HG03039 (cell line): ENCODE results near the gene PRRT1B.

Experiments used
- ATAC-seq: cut with Tn5 transposase; IDR thresholded peaks from one replicate; pipeline ENCODE4 v1.9.1; 2021; ENCODE audit warnings: mild to moderate bottlenecking, moderate library complexity; ENCODE audit not compliant: unreplicated experiment

The PRRT1B gene

GRCh38 chr9:131578731-131579504, 33.6 kb downstream of the PRRT1B start:
- ATAC-seq, result no peak

GRCh38 chr9:131579789-131580211, 34.5 kb downstream of the PRRT1B start:
- no peak for ATAC-seq

- no peak for ATAC-seq
Measured at GRCh38 chr9:131580358-131580757, 35.0 kb downstream of the PRRT1B start.

- ATAC-seq, result no peak
Measured at GRCh38 chr9:131582056-131582455, 36.7 kb downstream of the PRRT1B start.

DNA sequence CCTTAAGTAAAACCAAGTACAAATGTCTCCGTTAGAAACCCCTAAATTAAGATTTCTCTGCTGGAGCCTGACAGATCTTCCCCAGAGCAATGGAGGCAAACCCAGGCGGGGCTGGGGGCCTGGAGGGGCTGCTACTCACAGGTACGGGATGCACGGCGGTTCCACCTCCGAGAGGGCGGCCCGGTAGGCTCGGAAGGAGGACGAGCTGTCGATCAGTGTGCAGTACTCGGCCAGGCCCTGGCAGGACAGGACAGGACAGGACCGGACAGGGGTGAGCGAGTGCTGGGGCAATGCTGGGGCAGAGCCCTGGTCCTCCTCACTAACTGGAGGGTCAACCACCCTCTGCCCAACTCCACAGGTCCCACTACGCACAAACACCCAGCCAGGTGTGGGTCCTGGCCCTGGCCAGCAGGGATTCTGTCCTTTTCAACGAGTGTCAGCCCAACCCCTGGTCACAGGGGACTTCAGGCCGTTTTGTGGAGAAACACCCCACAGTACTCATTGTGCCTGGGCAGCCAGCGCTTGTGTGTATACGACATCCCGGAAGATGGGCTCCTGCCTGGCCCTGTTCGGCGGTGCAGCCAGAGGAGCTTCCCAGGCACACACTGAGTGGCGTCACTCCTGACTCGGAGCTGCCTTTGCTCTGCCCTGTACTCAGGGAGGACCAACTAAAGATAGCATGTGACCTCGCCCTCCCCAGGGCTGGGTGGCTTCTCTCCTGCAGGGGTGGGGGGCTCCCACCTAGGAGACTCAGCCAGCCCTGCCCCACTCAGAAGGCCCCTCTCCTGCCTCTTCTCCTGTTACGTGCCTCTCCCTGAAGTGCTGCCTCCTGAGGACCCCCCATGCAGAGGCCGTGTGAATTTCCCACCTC, 37.4 kb downstream of the PRRT1B start:
- no peak for ATAC-seq

- no peak for ATAC-seq
Measured at GRCh38 chr9:131583337-131583645, 38.0 kb downstream of the PRRT1B start.

DNA sequence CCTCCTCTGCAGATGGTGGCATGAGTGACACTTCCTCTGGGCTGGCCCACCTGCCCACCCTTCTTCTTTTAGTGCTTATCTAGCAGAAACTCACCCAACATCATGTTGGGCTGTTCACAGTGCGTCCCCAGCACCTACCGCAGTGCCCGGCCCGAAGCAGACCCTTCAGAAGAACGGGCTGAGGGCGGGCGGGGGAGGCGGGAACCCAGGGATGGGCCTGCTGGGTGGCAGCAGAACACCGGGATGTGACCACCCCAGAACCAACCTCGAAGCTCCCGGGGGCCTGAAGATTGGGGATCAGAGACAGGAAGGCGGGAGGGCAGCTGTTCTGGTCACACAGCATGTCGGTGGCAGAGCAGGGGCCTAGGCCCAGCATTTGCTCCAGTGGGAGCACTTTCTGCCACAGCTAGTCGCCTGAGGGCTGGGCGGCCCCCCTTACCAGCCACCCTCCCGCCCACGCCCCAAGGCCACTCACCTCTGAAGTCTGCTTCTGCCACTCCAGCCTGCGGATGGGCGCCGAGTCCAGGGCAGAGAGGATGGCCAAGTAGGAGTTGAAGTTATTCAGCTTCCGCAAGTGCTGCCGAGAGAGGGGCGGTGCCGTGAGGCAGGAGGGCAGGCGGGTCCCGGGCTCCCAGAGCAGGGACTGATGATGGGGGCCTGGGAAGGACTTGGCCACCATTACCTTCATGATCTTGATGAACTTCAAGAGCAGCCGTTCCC, 38.7 kb downstream of the PRRT1B start:
- ATAC-seq, result no peak

GRCh38 chr9:131584858-131585257, 39.5 kb downstream of the PRRT1B start:
- no peak for ATAC-seq

DNA sequence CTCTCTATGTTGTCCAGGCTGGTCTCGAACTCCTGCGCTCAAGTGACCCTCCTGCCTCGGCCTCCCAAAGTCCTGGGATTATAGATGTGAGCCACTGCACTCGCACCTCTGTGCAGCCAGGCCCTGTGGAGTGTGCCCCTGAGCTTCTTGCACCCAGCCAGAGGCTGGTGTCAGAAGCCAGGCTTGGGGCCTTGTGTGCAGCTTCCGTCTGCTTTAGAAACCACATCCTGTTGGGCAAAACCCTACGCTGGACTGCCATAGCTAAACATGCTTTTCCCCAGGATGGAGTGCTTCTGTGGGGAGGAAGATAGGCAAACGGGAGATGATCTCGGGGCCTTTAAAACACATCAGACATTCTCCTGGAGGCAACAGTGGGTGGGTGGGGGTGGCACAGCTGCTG, 40.1 kb downstream of the PRRT1B start:
- no peak for ATAC-seq

DNA sequence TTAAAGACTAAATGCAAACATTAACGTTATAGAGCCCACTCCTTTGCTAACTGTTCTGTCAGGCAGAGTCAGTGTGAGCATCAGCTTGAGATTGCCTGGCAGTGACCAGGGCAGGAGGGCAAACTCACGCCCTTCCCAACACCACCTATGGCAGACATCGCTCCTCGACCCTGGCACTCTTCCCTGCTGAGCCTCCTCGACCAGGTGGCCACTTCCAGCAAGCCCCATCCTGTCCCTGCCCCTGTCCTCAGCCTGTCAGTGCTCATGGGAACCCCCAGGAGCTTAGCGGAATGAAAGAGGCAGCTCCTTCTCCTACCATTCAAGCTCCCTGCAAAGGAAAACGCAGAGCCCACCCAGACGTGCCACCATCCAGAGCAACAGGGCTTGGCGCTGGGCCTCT, 42.0 kb downstream of the PRRT1B start:
- no peak for ATAC-seq

- no peak for ATAC-seq
Measured at GRCh38 chr9:131587906-131588305, 42.6 kb downstream of the PRRT1B start.

DNA sequence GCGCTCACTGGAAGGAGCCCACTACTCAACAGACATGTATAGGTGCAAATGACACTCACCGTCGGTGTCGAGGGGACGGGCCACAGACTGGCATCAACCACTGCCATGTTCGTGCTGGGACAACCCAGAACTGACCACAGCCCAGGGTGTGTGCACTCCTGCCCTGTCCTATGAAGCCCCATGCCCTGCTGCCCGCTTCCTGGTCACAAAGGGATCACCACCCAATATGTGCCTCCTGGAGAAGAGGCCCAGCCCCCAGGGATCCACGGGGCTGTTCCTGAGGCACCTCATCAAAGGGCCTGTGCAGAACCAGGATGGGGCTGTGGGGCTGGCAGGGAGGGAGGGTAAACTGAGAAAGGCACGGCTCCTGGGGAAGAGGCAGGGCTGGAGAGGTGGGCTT, 43.1 kb downstream of the PRRT1B start:
- no peak for ATAC-seq

GRCh38 chr9:131589124-131589711, 43.9 kb downstream of the PRRT1B start:
- ATAC-seq, result no peak

- ATAC-seq, result no peak
Measured at GRCh38 chr9:131589993-131590392, 44.7 kb downstream of the PRRT1B start.

GRCh38 chr9:131590449-131590848, 45.1 kb downstream of the PRRT1B start:
- no peak for ATAC-seq

GRCh38 chr9:131590907-131591844, 45.9 kb downstream of the PRRT1B start:
- no peak for ATAC-seq

DNA sequence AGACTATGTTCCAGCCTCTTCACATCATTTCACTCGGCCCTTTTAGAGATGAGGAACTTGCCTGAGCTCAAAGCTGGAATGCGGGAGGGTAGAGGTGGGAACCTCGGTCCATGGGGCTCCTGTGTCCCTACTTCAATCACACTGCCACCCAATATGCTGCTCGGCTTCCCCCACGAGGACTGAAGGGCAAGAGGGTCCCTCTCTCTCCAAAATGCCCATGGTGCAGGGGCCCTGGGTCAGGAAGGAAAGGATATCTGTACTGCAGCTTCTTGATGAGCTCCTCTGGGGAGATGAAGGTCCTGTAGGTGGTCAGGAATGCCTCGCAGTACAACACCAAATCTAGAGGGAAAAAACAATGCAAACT, 46.5 kb downstream of the PRRT1B start:
- ATAC-seq, result no peak

DNA sequence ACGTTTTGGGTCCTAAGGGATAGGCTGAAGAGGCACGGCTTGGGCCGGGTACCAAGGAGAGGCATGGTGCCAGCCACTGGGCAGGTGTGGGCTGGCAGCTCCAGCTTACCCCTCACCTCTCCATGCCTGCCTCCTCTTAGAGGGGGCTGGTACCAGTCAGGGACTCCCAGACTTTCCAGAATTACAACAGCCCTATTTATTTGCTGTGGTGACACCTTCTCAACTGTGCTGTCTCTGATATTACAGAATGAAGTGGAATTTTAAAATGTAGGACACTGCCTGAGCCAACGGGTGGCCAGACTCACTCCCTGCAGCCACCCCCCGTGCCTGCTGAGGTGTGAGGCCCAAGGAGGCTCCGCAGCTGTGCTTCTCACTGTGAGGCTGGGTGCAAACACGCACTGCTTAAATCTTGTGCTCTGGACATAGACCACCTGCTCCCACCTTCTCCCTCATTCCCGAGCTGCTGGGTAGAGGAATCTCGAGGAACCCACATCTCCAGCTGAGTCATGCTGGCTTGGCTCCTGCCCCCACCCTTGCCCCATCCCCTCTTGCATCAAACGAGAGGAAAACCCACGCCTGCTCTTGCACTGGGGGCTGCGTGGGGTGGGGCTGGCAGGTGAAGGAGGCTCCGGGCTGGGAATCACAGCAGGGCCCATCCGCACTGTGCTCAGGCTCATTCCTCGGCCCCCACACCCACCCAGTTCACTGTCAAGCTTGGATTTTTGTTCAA, 47.9 kb downstream of the PRRT1B start:
- ATAC-seq, result no peak

GRCh38 chr9:131593936-131594665, 48.8 kb downstream of the PRRT1B start:
- no peak for ATAC-seq
